Stimulated activated memory B cell treated with anti-CD40 and anti-IgM and Interleukin-4, amounts not matched to agents 10 μg/mL and 1 μg/mL and 100 μg/mL, for 72 hours (primary cell): ENCODE data around the gene OLA1.

Experiments
- ATAC-seq: fragments of 150-1000 bp; cut with Tn5 transposase; 2 replicates; pipeline ENCODE4 v1.10.0; 2021
- H3K27ac Mint-ChIP-seq: one replicate; pipeline ENCODE4 v1.8.0; 2022; ENCODE audit warnings: mild to moderate bottlenecking, mixed read lengths
- H3K27me3 Mint-ChIP-seq: one replicate; pipeline ENCODE4 v1.8.0; 2022; ENCODE audit warnings: mixed read lengths
- H3K36me3 Mint-ChIP-seq: one replicate; pipeline ENCODE4 v1.8.0; 2022; ENCODE audit warnings: mixed read lengths
- H3K4me1 Mint-ChIP-seq: one replicate; pipeline ENCODE4 v1.8.0; 2022; ENCODE audit warnings: mixed read lengths
- H3K4me3 Mint-ChIP-seq: one replicate; pipeline ENCODE4 v1.8.0; 2022; ENCODE audit warnings: mild to moderate bottlenecking, moderate library complexity, mixed read lengths
- H3K9me3 Mint-ChIP-seq: one replicate; pipeline ENCODE4 v1.8.0; 2022; ENCODE audit warnings: mixed read lengths

OLA1 gene

DNA sequence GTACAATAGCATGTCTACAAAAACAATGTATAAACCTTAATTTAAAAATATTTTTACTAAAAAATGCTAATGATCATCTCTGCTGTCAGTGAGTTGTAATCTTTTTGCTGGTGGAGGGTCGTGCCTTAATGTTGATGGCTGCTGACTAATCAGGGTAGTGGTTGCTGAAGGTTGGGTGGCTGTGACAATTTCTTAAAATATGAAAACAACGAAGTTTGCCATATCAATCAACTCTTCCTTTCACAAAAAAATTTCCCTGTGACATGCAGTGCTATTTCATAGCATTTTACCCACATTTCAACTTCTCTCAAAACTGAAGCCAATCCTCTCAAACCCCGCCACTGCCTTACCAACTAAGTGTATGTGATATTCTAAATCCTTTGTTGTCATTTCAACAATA is 112.4 kb downstream of the OLA1 start:
- Mint-ChIP-seq H3K9me3 (no peaks in the 10 kb centered on the region), H3K4me3 (no peak overlapping the region), H3K27me3 (no peaks in the 10 kb centered on the region), H3K36me3 (peaks cover 62% of the 10 kb centered on the region), H3K27ac (no peak overlapping the region), H3K4me1 (no peaks in the 10 kb centered on the region)
- ATAC-seq, result no peak

DNA sequence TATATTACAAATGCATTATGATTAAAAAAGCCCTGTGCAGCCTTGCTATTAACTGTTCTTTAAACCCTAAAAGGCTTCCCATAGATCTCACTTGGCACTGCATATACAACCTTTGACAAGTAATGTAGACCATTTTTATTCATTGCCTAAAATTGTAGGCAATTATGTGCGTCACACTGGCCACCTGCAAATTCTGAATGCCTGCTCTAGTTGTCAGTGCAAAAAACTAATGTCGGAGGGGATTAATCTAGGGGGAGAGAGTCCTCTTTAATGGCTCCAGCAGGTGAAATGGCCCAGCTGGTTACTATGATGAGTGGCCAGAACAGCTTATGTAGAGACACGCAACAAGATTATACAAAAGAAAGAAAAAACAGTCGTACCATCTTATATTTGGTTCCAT is 123.2 kb downstream of the OLA1 start:
- Mint-ChIP-seq H3K36me3 (peaks cover 23% of the 10 kb centered on the region), H3K27ac (no peak overlapping the region), H3K4me3 (no peak overlapping the region), H3K27me3 (no peaks in the 10 kb centered on the region), H3K9me3 (no peaks in the 10 kb centered on the region), H3K4me1 (peaks cover 5% of the 10 kb centered on the region)
- ATAC-seq, result no peak

DNA sequence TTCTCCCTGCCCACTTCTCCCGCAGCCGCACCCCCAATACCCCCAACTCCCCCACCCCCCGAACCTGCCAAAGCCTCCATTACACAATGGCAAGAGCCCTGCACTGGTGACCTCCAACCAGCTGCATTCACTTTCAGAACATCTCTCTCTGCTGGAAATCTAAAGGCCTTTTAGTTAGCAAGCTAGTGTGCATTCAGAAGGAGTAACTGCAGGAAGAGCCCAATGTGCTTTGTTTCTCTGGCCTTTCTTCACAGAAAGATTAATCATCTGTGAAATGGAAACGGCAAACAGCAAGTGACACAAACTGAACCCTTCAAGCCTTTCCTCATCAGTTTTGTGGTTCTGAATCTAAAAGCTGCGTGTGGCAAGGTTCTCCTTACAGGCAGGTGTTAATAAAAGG is 124.2 kb downstream of the OLA1 start:
- Mint-ChIP-seq H3K27ac (no peak overlapping the region), H3K4me3 (no peak overlapping the region), H3K4me1 (peaks cover 5% of the 10 kb centered on the region), H3K9me3 (no peaks in the 10 kb centered on the region), H3K27me3 (no peaks in the 10 kb centered on the region), H3K36me3 (peaks cover 21% of the 10 kb centered on the region)
- ATAC-seq, result no peak

DNA sequence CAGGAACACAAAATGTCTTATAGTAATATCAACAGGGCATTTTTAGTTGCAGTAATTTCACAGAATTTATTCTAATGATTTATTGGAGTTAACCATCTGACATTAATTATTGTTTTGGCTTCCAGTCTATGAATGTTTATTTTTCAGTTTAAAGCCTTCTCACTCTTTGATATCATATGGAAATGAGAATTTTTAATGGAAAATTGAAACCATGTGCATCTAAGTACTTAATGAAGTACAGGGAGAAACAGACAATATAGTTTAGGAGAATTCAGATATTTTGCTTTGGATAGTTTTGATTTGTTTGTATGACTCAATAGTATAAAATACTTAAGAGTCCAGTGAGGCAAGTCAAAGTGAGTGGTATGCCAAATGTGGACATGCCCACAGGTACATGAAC is 126.1 kb downstream of the OLA1 start:
- no peaks in the 10 kb centered on the region for H3K9me3 Mint-ChIP-seq
- H3K36me3 Mint-ChIP-seq, result peaks cover 28% of the 10 kb centered on the region
- no peak overlapping the region for H3K27ac Mint-ChIP-seq
- H3K4me1 Mint-ChIP-seq, result peaks cover 5% of the 10 kb centered on the region
- H3K27me3 Mint-ChIP-seq, result no peaks in the 10 kb centered on the region
- H3K4me3 Mint-ChIP-seq, result no peak overlapping the region
- ATAC-seq, result no peak

DNA sequence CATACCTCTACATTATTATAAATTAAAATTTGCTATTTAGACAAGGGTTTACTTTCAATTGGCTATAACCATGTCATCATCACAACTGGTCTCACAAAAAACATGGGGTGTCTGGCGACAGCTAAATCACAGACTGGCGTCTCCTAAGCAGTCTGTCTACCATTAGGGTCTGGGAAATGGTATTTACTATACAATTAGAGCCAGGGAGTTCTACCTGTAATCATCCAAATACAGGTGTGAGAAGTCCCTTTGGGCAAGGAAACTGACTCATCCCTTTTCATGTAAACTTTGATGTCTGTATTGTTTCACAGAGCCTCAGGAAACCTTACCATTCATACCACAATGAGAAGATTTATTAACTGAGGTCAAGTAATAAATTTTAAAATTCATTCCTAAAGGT is 126.7 kb downstream of the OLA1 start:
- Mint-ChIP-seq H3K27me3 (no peaks in the 10 kb centered on the region), H3K4me3 (no peak overlapping the region), H3K27ac (no peak overlapping the region), H3K36me3 (peaks cover 28% of the 10 kb centered on the region), H3K4me1 (peaks cover 5% of the 10 kb centered on the region), H3K9me3 (no peaks in the 10 kb centered on the region)
- ATAC-seq, result no peak

DNA sequence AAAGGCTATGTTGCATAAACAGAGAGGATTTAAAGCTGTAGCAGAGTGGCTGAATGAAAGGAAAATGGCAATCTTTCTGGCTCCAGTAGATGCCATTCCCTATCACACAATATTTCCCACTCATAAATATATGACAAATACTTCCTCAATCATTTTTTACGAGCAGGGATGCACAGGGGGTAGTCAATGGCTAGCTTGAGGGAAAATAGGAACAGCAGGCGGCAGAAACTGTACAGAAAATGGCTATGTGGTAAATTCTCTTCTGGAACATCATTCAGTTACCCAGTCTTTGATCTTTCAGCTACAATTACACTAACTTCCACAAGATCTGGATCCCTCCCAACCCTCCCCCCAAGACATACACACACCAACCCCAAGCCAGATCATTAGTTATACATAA is 127.2 kb downstream of the OLA1 start:
- Mint-ChIP-seq H3K27me3 (no peaks in the 10 kb centered on the region), H3K9me3 (no peaks in the 10 kb centered on the region), H3K27ac (no peak overlapping the region), H3K4me1 (peaks cover 5% of the 10 kb centered on the region), H3K4me3 (no peak overlapping the region), H3K36me3 (peaks cover 28% of the 10 kb centered on the region)
- ATAC-seq, result no peak

DNA sequence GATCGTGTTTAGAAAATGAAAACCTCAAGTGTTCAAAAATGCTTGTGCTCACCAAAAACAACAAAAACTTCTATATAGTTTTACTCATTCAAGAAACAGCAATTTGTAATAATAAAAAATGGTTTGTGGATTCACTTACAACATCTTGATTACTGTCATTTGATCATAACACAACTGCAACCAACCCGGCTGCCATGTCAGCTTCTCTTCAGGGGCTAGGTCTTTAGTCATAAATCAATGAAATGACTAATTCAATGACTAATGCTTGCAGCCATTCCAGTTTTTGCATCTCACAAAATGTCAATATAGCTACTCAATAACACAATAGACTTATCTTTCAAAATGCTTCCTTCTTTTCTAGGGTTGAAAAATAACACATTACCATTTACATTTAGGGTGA is 128.0 kb downstream of the OLA1 start:
- ATAC-seq, result no peak
- Mint-ChIP-seq H3K4me3 (no peak overlapping the region), H3K4me1 (peaks cover 5% of the 10 kb centered on the region), H3K9me3 (no peaks in the 10 kb centered on the region), H3K36me3 (peaks cover 32% of the 10 kb centered on the region), H3K27me3 (no peaks in the 10 kb centered on the region), H3K27ac (no peak overlapping the region)

DNA sequence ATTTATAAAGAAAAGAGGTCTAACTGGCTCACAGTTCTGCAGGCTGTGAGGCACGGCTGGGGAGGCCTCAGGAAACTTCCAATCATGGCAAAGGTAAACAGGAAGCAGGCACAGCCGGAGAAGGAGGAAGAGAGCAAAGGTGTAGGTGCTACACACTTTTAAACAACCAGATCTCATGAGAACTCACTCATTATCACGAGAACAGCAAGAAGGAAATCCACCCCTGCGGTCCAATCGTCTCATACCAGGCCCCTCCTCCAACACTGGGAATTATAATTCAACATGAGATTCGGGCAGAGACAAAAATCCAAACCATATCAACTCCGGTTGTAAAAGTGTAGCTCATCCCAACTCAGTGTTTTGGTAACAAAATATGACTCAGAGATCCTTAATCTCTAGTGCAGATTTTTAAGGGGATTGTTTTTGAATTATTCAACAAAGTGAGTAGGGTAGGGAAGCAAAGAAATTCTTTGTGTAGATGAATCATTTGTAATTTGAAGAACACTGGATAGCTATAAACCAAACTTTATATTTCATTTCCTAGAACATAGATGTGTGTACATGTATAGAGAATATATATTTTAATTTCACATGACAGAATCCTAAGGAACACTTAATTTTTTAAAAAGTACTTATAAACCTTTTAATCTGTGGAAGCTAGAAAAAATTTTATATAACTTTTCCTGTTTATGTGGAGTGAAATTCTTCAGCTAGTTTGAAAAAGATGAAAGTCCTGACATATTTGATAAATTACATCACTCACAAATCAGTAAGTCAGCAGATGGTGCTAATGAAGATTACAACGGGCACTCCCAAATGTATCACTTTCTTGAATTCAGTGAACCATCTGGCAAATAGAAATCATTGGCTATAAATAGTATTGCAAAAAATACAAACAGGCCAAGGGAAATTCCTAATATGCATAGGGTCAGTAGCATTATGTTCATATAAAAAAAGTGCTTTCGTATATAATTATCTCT is 130.1 kb downstream of the OLA1 start:
- H3K27me3 Mint-ChIP-seq, result no peaks in the 10 kb centered on the region

DNA sequence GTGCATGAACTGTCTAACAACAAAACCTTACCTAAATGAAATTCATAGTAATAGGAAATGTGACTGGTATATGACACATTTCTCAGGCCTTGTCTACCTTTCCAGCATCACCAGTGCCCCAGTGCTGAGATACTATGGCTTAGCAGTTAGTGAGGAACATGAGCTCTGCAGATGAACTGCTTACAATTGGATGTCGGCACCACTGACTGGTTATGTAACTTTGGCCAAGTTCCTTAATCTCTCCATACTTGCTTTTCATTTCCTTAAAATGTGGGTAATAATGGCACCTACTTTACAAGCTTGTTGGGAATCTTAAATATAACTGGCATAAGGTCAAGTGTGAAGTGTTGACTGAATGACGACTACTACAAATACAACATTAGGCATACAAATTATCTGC is 136.3 kb downstream of the OLA1 start:
- peaks cover 17% of the 10 kb centered on the region for H3K36me3 Mint-ChIP-seq
- no peak overlapping the region for H3K4me3 Mint-ChIP-seq
- ATAC-seq, result no peak

More for the DNA sequence above, 130.1 kb downstream of the OLA1 start:
- H3K27ac Mint-ChIP-seq, result no peak overlapping the region
- peaks cover 5% of the 10 kb centered on the region for H3K4me1 Mint-ChIP-seq
- H3K9me3 Mint-ChIP-seq, result no peaks in the 10 kb centered on the region
- peaks cover 34% of the 10 kb centered on the region for H3K36me3 Mint-ChIP-seq
- no peak overlapping the region for H3K4me3 Mint-ChIP-seq
- ATAC-seq, result no peak

DNA sequence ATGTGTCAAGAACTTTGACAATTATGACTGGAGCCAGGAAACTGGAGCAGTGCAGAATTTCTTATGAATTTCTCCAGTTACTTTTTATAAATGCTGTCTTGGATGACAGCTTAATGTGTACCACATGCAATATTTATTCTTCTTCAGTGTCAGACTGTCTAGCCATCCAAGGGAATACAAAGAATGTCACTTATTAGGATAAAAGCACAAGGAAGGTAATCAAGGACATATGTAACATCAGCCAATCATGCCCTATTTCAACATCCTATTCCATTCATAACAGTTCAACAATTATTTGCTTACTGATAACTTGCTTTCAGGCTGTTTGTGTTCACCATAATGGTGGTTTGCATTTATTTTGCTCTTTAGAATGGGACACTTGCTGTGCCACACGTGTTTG is 139.8 kb downstream of the OLA1 start:
- ATAC-seq, result no peak
- H3K27ac Mint-ChIP-seq, result no peak overlapping the region
- no peak overlapping the region for H3K4me3 Mint-ChIP-seq
- H3K4me1 Mint-ChIP-seq, result no peaks in the 10 kb centered on the region
- peaks cover 8% of the 10 kb centered on the region for H3K36me3 Mint-ChIP-seq
- no peaks in the 10 kb centered on the region for H3K27me3 Mint-ChIP-seq
- no peaks in the 10 kb centered on the region for H3K9me3 Mint-ChIP-seq

More for the DNA sequence above, 136.3 kb downstream of the OLA1 start:
- Mint-ChIP-seq H3K27ac (no peak overlapping the region), H3K4me1 (no peaks in the 10 kb centered on the region), H3K27me3 (no peaks in the 10 kb centered on the region), H3K9me3 (no peaks in the 10 kb centered on the region)

DNA sequence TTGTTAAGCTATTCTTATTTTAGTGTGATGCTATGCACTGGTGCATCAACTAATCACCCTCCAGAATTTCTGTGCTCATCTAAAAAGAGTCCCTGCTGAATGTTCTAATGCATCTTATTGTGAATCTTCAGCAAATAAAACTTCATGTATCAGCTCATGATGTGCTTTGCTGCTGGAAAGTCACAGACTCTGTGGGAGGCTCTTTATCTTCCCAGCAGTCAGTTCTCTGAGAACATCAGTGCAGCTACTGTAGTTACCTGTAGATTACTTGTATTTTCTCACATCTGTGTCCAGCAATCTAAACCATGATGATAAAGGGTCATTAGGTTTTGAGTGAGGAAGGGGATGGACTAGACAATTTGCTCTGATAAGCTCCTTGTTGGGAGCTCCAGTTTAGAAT is 141.6 kb downstream of the OLA1 start:
- no peaks in the 10 kb centered on the region for H3K9me3 Mint-ChIP-seq

DNA sequence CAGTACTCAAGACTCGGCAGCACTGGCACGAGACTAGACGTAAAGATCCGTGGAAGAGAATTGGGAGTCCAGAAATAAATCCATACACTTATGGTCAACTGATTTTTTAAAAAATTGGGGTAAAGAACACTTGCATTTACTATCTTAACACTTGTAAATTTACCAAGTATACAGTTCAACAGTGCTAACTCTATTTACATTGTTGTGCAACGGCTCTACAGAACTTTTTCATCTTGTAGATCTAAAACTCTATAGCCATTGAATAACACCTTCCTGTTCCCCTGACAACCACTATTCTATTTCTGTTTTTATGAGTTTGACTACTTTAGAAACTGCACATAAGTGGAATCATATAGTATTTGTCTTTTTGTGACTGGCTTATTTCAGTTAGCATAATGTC is 153.8 kb downstream of the OLA1 start:
- ATAC-seq, result no peak
- no peaks in the 10 kb centered on the region for H3K9me3 Mint-ChIP-seq
- H3K4me3 Mint-ChIP-seq, result no peak overlapping the region
- H3K36me3 Mint-ChIP-seq, result peaks cover 58% of the 10 kb centered on the region
- no peak overlapping the region for H3K27ac Mint-ChIP-seq
- no peaks in the 10 kb centered on the region for H3K27me3 Mint-ChIP-seq
- peaks cover 6% of the 10 kb centered on the region for H3K4me1 Mint-ChIP-seq

More for the DNA sequence above, 141.6 kb downstream of the OLA1 start:
- H3K27ac Mint-ChIP-seq, result no peak overlapping the region
- no peaks in the 10 kb centered on the region for H3K27me3 Mint-ChIP-seq
- no peak for ATAC-seq
- H3K4me3 Mint-ChIP-seq, result no peak overlapping the region
- H3K4me1 Mint-ChIP-seq, result no peaks in the 10 kb centered on the region
- peaks cover 20% of the 10 kb centered on the region for H3K36me3 Mint-ChIP-seq

DNA sequence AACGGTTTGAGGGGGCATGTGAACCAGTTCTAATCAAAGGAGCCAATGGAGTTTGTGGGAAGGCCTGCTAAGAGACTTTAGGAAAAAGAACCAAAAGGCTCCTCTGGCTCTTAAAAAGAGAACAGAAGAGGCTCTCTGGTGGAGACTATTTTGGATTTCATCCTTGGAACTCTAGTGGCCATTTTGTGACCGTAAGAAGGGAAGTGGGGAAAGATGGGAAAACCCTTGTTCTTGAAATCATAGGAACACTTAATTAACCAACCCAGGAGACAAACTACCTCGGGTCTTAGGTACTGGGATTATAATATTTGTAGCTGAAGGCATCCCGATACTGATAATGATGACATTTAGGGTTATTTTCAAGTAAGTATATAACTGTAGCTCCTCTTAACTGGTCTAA is 157.9 kb downstream of the OLA1 start:
- H3K36me3 Mint-ChIP-seq, result peaks cover 45% of the 10 kb centered on the region
- H3K9me3 Mint-ChIP-seq, result no peaks in the 10 kb centered on the region
- no peak for ATAC-seq
- no peak overlapping the region for H3K4me3 Mint-ChIP-seq
- peaks cover 4% of the 10 kb centered on the region for H3K4me1 Mint-ChIP-seq
- no peaks in the 10 kb centered on the region for H3K27me3 Mint-ChIP-seq
- no peak overlapping the region for H3K27ac Mint-ChIP-seq

DNA sequence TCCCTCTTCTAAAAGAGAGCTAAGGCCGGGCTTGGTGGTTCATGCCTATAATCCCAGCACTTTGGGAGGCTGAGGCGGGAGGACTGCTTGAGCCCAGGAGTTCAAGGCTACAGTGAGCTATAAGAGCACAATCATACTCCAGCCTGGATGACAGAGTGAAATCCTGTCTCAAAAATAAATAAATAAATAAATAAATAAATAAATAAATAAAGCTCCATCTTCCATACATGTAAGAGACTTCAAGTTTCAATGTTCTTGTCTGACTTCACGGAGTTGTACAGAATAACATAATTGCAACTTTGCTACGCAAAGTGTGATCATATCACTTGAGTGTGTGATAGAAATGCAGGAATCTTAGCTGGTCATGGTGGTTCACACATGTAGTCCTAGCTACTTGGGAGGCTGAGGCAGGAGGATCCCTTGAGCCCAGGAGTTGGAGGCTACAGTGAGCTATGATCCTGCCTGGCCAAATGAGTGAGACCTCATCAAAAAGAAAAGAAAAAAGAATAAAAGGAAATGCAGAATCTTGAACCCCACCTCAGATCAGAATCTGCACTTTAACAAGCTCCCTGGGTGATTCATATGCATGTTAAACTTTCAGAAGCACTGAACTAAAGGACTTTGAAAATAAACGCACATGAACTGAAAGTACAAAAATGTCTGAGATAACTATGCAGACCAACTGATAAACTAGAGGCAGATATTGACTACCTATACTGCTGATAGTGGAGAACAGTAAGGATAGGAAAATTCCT is 159.4 kb downstream of the OLA1 start:
- no peak overlapping the region for H3K27ac Mint-ChIP-seq
- H3K27me3 Mint-ChIP-seq, result no peaks in the 10 kb centered on the region
- H3K36me3 Mint-ChIP-seq, result peaks cover 34% of the 10 kb centered on the region
- no peaks in the 10 kb centered on the region for H3K4me1 Mint-ChIP-seq
- no peak overlapping the region for H3K4me3 Mint-ChIP-seq
- no peaks in the 10 kb centered on the region for H3K9me3 Mint-ChIP-seq
- ATAC-seq, result no peak

DNA sequence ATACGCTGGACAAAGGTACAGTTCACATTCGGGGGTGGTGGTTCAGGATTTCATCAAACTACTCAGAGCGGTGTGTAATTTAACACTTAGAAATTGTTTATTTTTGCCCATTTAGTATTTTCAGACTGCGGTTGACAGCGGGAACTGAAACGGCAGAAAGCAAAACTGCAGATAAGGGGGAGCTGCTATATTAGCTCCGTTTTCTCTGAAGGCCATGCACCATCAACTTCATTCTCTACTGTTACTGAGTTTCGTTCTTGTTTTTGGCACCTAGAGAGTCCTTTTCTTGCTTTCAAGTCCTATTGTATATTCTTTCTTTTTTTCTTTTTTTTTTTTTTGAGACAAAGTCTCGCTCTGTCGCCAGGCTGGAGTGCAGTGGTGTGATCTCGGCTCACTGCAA is 161.6 kb downstream of the OLA1 start:
- H3K36me3 Mint-ChIP-seq, result peaks cover 21% of the 10 kb centered on the region
- H3K4me3 Mint-ChIP-seq, result no peak overlapping the region
- H3K4me1 Mint-ChIP-seq, result no peaks in the 10 kb centered on the region
- H3K27me3 Mint-ChIP-seq, result no peaks in the 10 kb centered on the region
- H3K27ac Mint-ChIP-seq, result no peak overlapping the region
- no peak for ATAC-seq
- no peaks in the 10 kb centered on the region for H3K9me3 Mint-ChIP-seq

DNA sequence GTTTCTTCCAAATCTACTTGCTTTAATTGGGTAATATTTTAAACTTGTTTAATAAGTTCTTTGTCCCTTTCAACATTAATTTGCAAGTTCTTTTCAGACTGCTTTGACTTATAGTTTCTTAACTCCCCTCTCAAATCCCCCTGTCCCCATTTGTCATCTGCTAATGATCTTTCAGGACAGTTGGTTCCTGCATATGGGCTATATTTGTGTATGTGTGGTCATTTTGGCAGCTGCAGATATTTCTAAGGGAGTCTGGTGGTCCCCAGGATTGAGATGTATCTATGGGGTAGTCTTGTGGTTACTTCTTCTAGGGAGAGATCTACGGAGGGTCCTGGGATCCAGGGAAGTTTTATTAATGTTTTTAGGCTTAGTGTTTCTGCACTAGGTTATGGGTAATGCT is 162.6 kb downstream of the OLA1 start:
- Mint-ChIP-seq H3K9me3 (no peaks in the 10 kb centered on the region), H3K27me3 (no peaks in the 10 kb centered on the region), H3K4me3 (no peak overlapping the region), H3K4me1 (no peaks in the 10 kb centered on the region), H3K27ac (no peak overlapping the region), H3K36me3 (peaks cover 18% of the 10 kb centered on the region)
- no peak for ATAC-seq
